NCI-H526 (cell line): ENCODE data around the gene RPS6KA3.
"Not testable (repeated sequence)": the region's sequence is repeated elsewhere in the genome, so short reads cannot be mapped to it uniquely, and the experiment has no call there.

Experiments
- DNase-seq, 2 experiments: peaks; one replicate each; lab custom pipeline; 2025; lab: John Stamatoyannopoulos, UW

RPS6KA3 gene

GRCh38 chrX:20265221-20265725 lies 1.4 kb downstream of the RPS6KA3 start:
- peak in 1 of 2 experiments; percentile 22 for DNase-seq

DNA sequence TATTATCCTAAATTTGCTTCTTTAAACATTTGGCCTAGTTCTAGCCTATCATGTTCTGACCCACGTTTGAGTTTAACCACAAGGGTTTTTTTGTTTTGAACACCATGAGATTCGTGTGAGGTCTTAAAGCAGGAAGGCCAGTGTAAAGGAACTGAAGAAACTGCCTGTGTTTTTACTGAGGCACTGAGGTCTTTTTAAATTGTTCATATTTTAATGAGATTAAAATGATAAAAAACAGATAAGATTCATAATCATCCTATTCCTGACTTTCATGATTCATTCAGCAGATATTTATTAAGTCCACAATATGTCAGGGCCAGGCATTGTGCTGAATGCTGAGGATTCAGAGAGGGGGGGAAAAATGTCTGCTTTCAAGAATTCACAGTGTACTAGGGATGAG lies 3.2 kb downstream of the RPS6KA3 start:
- DNase-seq = peak; percentile 82 to 93

DNA sequence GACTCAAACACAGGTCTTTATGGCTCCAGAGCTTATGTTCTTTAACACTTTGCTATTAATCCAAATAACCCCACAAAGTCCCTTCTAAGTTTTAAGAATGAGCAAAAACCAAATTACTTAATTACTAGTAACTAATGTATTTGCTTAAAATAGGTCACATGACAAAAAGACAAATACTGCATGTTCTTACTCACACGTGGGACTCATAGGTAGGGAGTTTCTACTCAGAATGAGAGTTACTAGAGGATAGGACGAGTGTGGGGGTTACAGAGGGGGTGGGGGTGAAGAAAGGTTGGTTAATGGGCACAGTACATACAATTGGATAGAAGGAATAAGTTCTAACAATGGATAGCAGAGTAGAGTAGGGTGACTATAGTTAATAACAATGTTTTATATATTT lies 5.8 kb downstream of the RPS6KA3 start:
- no peak for DNase-seq

- no peak for DNase-seq
Measured at GRCh38 chrX:20254712-20255299, 11.9 kb downstream of the RPS6KA3 start.

GRCh38 chrX:20253232-20253543 lies 13.5 kb downstream of the RPS6KA3 start:
- no peak for DNase-seq

DNA sequence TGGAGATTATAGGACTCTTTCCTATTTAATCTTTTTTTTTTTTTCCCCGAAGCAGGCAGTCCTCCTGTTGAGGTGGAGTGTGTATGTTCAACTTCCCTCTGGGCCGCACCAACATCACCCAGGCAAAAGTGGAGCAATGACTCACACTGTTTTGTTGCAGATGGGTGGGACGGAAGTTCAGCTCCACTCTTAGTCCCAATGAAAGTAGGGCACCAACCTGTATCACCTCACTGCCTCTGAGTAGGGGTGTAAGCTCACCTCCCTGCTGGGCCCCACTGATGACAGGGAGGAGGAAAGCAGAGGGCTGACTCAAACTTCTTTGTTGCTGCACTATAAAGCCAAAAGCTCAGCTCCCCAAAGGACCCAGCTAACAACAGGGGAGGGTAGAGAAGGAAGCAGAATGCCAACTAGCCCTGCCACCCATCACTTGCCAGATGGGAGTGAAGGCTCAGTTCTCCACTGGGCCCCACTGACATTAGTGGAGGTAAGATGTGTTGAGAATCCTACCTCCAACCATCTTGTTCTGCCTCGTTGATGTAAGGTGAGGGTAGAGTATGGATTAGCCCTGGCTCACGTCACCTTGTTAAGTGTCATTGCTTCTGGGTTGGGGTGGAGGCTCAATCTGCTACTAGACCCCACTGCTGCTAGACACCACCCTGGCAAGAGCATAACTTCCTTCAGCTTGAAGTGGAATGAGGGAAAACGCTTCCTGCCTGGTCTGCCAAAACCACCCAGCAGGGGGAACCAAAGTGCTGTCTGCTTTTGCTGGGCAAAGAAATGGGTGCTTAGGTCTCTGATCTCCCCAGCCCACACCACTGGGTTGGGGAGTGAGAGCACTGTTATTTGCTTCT lies 14.1 kb downstream of the RPS6KA3 start:
- DNase-seq = peak; percentile 8 to 60

- no peak for DNase-seq
Measured at GRCh38 chrX:20251691-20252090, 15.0 kb downstream of the RPS6KA3 start.

- DNase-seq = not testable (repeated sequence)
Measured at GRCh38 chrX:20250146-20250545, 16.6 kb downstream of the RPS6KA3 start.

- DNase-seq = no peak
Measured at GRCh38 chrX:20248592-20249192, 18.0 kb downstream of the RPS6KA3 start.

DNA sequence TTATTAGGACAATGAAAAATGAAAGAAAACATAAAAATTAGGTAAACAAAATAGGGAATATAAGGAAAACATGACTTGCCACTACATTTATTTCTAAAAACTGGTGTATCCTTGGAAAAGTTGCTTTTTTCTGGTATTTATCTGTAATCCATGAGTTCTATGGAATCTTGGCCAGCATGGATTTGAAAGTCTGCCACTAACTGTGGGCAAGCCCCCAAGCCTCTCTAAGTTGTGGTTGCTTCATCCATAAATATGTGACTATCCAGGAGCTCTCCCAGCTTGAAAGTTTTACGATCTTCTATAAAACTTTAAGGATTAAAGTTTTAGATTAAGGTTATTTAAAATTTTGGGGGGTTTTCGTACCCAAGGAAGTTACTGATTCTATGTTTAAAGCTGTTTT lies 21.8 kb downstream of the RPS6KA3 start:
- no peak for DNase-seq

DNA sequence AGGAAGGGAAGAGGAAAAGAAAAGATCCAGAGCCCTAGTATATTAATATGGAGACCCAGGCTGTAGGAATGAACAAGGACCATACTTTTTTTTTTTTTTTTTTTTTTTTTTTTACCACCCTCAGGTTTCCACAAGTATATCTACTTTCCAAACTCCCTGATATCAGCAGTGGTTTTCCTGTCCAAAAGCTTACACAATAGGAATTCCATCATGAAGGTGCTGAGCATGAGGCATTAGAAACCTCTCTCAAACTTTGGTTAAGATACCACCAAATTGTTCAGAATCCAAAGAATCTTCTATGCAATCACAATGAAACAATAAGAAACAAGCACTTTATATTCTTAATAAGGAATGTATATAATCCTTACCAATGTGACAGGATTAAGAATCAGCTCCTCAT lies 26.5 kb downstream of the RPS6KA3 start:
- DNase-seq = no peak

DNA sequence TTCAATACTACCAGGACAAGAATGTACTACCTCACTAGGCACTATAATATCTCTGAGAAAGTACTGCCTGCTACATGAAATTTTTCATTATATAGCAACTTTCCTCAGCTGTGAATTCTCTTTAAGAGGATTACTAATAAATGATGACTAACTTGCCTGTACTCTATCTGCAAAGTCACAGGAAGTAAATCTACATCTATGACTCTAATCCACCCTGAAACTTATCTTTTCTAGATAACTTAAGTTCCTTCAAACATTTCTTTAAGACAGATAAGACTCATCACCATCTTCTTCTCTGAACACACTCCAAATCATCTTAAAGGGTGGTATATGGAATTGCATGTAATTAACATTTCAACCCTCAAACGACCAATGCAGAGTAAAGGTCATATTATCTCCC lies 28.8 kb downstream of the RPS6KA3 start:
- DNase-seq = no peak

- no peak for DNase-seq
Measured at GRCh38 chrX:20235755-20236154, 31.0 kb downstream of the RPS6KA3 start.

DNA sequence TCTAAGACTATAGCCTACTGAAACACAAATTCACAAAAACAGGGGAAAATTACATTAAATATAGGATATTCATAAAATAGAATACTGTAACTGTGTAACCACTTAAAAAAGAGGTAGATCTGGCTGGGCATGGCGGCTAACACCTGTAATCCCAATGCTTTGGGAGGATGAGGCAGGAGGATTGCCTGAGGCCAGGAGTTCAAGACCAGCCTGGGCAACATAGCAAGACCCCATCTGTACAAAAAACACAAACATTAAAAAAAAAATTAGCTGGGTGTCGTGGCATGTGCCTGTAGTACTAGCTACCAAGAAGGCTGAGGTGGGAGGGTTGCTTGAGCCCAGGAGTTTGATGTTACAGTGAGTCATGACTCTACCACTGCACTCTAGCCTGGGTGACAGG lies 33.4 kb downstream of the RPS6KA3 start:
- DNase-seq = no peak

DNA sequence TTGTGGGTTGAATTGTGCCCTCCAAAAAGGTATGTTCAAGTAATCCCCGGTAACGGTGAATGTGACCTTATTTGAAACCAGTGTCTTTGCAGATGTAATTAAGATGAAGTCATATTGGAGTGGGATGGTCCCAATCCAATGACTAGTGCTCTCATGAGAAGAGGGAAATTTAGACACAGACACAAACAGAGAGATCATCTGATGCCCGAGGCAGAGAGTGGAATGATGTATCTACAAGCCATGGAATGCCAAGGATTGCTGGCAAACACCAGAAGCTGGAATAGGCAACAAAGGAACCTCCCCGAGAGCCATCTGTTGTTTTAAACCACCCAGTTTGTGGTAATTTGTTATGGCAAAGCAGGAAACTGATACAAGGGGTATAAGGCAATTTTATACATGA lies 35.1 kb downstream of the RPS6KA3 start:
- no peak for DNase-seq

GRCh38 chrX:20230406-20230805 lies 36.3 kb downstream of the RPS6KA3 start:
- no peak for DNase-seq

- DNase-seq = no peak
Measured at GRCh38 chrX:20229155-20229554, 37.6 kb downstream of the RPS6KA3 start.

DNA sequence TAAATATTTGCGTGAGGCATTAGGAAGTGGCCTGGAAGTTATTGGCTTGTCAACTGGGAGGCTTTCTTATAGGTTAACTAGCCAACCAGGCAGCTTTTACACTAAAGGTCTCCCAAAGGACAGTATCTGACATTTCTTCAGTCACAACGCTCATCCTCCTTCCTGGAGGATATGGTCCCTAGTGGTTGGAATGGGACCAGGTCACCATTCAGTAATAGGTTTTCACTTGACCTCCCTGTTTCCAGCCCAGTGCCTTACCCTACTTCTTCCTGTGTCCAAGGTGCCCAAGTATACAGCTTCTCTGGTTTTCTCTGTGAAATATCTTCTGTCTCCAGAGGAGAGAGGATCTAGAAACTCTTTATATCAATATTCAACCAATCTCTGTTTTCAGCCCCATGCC lies 38.5 kb downstream of the RPS6KA3 start:
- no peak for DNase-seq

DNA sequence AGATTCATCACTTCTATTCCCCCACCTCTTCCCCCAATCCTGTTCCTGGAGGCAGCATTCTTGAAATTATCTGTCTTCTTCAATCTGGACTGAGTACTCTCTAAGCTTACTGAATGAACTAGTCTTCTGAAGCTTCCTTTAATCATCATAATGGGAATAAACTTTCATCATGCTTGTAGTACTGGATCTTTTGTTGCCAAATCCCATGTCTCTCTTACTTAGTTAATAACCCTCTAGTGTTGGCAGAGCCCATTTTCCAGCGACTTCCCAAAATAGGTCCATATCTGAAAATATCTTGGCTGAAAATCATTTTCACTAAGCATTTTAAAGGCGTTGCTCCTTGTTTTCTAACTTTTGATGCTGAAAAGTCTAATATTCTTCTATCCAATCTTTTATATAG lies 39.6 kb downstream of the RPS6KA3 start:
- DNase-seq = no peak

- no peak for DNase-seq
Measured at GRCh38 chrX:20225488-20225833, 41.2 kb downstream of the RPS6KA3 start.

DNA sequence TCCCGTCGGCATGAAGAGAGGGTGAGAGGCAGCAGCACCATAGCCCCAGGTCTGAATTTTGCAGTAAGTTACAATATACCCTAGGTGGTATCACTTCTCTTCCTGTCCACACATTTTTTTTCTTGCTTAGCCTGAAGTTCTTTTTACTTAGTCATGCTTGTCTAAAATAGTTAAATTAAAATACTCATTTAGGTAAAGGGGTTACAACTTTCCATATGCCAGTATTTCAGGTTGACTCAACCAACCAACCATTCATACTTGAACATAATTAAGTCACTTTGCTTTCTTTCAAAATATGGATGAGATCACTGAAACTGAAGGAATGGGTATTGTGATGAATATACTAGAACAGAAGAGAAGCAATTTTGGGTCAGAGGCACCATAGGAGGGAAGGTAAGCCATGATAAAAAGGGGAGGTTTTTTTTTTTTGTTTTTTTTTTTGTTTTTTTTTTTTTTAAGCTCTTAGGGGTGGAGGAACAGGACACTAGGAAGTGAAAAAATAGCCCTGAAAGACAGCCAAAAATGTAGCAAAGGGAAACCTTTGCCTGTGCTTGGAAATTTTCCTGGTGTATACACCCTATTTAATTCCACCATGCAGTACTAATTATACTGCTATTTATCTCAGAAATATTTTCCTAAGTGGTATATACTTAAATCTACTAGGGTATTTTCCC lies 41.8 kb downstream of the RPS6KA3 start:
- no peak for DNase-seq

DNA sequence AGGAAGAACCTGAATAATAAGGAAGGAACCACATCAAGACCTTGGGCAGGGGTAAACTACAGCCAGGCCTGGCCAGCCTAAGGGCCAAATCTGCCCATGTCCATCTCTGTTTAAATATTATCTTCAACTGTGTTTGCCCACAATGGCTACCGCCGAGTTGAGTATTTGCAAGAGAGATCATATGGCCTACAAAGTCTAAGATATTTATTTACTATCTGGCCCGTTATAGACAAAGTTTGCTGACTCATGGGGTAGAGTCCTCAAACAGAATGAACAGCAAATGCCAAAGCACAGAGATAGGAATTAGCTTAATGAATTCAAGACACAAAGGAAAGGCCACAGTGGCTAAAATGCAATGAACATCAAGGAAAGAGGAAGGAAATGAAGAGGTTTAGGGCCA lies 44.8 kb downstream of the RPS6KA3 start:
- DNase-seq = no peak
